Measurements from ENCODE around the gene MDFI.

- no peak for TF ChIP-seq CTCF (IDR thresholded peaks at IDR 0.05; ENCODE audit: low read depth, low read length, missing input control)
- TF ChIP-seq ATF3 (IDR thresholded peaks at IDR 0.05) = no peak
- TF ChIP-seq REST (IDR thresholded peaks at IDR 0.05) = no peak
- no peak for TF ChIP-seq RAD21 (IDR thresholded peaks at IDR 0.05)
- TF ChIP-seq EGR1 (IDR thresholded peaks at IDR 0.05; ENCODE audit: low read depth in 2 of 2) = no peak
- no peak for TF ChIP-seq GABPA (IDR thresholded peaks at IDR 0.05 in 1 of 2, conservative IDR thresholded peaks at IDR 0.05 in 1 of 2)
- no peak for TF ChIP-seq RXRA (IDR thresholded peaks at IDR 0.05)
- no peak for TF ChIP-seq TAF1 (conservative IDR thresholded peaks at IDR 0.05)
- TF ChIP-seq SP1 (IDR thresholded peaks at IDR 0.05) = no peak
- TF ChIP-seq MAX (IDR thresholded peaks at IDR 0.05) = no peak
- no peak for TF ChIP-seq YY1 (IDR thresholded peaks at IDR 0.05)
Observed at GRCh38 chr6:41621367-41621766, 16.9 kb upstream of the MDFI start.

Data from liver (tissue), 3 donors.